ENCODE results near the gene MAD2L2.
A peak's percentile ranks its signal among the peaks of the same experiment; 100 is the strongest.

The MAD2L2 gene

DNA sequence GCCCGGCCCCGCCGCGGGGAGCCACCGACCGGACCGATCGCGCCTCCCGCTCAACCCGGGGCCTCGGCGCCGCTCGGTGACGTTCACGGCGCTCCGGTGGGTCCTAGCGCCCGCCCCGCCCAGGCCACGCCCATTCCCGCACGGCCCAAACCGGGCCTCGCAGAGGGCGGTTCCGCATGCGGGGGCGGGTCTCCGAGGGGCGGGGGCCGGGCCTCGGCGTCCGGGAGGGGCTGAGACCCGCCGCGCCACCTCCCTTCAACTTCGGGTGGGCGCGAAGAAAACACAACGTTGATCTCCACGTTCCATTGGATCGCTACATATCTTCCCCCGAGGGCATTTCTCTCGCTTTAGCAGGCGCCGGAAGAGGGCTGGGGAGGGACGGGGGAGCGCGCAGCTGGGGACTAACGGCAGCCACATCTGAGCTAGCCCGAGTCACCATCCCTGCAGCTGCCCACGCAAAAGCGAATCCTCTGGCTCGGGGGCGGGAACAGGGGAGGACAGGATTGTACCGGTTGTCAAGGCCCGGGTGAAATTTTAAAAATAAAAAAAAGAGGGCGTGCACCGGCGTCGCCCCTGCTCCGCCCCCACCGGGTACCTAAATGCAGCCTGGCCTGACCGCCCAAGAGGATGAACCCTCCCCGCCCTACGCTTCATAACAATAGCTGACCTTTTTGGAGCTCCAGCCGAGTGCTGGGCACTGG is at the start of gene MAD2L2:
MAD2L2 (minus strand) TSS at position 78 of the 701 bp plus-strand sequence. CDS start 547 bp downstream, outside the sequence.
- DNase-seq: peak; percentile 90 to 97 (median 93)

DNA sequence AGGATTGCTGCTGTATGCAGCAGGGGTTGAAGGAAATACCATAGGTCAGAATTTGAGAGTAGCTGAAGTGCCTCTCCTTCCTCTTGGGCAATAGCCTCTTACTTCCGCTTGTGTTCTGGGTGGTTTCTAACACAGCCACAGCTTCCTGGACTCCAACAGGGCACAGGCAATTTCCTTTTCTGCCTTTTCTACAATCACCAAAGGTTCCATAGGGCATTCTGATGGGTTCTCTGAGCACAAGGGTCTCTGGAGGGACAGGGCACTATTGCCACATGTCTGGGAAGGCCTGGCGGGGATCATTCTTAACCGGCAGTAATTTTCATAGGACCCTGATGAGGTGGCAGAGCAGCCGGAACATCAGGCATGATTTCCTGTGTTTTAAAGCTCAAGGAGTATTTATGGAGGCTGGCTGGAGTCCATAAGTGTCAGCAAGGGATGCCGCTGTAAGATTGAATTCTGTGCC is 49.5 kb upstream of the MAD2L2 start:
- peak; percentile 82 to 91 (median 89) for DNase-seq

DNA sequence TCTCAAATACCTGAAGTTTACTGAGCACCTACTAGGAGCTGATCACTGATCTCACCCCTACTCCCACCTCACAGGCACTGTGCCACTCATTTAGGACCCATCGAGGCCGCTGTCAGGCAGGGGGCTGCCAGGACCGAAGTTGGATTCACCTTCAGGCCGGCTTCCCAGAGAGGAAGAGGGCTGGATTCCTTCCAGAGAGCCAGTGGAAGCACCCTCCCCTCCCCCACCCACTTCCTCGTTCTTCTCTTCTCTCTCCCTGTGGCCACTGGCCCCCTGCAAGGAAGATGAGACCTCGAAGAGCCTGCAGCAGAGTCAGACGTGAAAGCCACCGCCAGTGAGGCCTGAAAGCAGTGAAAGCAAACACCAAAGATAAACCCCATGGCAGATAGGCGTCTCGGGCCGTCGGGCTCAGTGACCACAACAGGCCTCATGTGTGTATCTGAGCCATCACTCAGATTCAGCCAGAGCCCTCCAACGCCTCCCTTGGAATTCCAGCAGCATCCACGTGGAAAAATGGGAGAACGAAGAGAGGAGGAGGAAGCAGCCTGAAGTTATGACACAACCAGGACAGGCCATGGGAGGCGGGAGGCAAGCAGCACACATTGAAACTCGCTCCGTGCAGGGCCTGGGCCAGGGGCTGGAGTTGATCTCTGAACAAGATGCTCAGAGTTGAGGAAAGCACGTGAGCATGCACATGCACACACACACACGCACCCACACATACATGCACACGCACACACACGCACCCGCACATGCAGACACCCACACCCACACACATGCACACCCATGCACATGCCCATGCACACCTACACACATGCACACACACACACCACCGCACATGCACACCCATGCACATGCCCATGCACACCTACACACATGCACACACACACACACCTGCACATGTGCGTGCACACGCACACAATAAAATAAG is 48.8 kb upstream of the MAD2L2 start:
- peak in 2 of 3 donors; percentile 20 to 52 for DNase-seq

DNA sequence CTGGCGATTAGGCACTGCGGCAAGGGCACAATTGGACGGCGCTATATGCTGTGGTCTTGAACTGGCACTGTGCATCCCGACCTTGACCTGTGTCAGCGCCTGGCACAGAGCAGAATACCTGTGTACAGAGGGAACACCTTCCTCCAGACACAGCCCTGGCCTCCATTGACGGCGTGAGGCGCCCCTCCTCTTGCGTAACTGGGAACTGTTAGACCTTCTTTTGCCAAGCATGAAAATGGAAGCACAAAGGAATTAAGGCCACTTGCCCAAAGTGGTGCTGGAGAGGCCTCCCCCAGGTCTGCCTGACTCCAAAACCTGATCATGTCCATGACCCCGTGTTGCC is 48.2 kb upstream of the MAD2L2 start:
- no peak for DNase-seq

DNA sequence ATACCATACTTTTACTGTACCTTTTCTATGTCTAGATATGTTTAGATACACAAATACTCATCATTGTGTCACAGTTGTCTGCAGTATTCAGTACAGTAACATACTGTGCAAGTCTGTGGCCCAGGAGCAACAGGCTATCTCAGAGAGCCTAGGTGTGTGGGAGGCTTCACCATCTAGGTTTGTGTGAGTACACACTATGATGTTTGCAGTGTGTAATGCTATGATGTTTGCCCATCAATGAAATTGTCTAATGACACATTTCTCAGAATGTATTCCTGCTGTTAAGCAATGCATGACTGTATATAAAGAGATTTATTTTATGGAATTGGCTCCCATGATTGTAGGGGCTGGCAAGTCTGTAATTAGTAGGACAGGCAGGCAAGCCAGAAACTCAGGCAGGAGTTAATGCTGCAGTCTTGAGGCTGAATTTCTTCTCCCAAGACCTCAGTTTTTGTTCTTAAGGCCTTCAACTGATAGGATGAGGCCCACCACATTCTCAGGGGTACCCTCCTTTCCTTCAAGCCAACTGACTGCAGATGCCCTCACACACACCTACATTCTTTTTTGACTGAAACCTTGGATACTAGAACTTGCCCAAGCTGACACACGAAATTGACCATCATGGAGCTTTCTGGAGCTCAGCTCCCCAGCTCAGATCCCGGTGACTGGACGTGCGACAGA is 47.3 kb upstream of the MAD2L2 start:
- DNase-seq: no peak

DNA sequence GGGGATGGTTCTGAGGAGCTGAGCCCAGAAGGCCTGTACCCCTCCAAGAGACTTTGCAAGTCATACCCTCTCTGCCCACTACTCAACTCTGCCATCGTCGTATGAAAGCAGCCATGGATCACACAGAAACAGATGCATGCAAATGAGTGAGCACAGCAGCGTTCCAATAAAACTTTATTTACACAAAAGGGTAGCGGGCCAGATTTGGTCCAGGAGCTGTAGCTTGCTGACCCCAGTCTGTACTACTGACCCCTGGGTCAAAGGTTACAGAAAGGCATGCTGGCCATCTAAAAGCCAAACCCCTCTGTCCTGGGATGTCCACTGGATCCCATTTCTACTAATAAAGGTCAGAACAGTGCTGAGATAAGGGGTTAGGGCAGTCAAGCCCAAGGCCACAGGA is 46.2 kb upstream of the MAD2L2 start:
- no peak for DNase-seq

DNA sequence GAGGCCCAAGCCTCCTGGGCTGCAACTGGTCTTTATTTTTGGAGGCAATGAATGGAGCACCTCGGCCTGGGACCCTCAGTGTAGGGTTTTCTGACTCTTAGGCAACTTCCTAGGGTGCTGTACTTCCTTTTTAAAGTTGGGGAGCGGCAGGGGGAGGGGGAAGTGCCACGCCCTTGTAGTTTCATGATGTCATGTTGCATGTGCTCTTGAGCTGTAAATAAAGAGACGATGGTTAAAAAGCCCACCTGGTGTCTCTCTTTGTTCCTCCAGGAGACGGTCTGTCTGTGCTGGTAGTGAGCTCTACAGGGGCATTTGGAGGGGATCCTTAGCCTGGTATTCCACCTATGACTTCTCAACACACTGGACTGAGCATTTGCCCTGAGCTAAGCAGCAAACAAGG is 44.7 kb upstream of the MAD2L2 start:
- DNase-seq: peak; percentile 46 to 49 (median 46)

DNA sequence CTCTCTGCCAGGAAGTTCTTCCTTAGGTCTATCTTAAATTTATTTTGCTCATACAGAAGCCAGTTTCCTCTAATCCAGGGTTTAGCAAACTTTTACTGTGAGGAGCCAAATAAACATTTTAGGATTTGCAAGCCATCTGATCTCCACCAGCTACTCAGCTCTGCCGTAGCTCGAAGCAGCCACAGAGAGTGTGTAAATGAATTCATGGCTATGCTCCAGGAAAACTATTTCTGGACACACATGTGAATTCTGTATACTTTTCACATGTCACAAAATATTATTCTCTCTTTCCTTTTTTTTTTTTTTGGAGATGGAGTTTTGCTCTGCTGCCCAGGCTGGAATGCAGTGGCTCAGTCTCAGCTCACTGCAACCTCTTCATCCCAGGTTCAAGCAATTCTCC is 41.6 kb upstream of the MAD2L2 start:
- DNase-seq: no peak

DNA sequence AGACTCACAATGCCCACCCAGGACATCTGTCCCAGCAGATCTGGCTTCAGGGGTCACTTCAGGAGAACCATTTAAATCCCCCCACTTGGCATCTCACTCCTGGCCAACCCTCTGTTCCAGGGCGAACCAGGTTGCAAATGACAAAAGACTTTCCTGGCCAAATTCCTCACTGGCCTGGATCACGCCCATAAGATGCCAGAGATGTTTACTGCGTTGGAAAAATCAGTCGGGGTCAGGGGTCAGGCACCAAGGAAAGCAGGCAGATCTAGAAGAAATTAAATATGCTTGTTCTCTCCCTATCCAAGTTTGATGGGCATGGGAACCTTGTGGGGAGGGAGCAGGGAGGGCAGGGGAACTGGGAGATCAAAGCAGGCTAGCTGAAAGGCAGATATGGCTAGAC is 40.4 kb upstream of the MAD2L2 start:
- no peak for DNase-seq

DNA sequence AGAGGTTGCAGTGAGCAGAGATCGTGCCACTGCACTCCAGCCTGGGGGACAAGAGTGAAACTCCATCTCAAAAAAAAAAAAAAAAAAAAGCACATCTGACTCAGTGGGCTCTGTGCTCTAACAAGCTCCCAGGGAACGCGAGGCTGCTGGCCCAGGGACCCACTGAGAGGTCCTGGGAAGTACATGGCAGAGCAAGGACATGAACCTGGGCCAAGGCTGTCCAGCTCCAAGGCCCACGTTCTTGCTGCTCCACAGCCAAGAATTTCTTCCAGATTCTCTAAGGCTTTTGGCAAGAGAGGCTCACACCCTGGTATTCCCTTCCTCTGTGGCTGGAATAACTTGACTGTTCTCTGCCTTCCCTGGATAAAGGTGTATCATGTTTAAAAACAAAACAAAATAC is 39.6 kb upstream of the MAD2L2 start:
- DNase-seq: no peak

DNA sequence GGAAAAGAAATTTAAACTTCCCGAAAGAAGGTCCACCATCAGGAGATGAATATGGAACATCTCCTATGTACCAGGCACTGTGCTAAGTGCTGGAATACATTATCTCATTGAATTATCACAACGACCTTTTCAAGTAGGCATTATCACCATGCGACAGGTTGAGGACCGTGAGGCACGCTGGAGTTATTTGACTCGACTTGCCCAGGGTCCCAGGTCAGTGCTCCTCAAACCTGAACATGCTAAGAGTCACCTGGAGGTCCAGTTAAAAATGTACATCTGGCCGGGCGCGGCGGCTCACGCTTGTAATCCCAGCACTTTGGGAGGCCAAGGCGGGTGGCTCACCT is 39.1 kb upstream of the MAD2L2 start:
- DNase-seq: no peak

DNA sequence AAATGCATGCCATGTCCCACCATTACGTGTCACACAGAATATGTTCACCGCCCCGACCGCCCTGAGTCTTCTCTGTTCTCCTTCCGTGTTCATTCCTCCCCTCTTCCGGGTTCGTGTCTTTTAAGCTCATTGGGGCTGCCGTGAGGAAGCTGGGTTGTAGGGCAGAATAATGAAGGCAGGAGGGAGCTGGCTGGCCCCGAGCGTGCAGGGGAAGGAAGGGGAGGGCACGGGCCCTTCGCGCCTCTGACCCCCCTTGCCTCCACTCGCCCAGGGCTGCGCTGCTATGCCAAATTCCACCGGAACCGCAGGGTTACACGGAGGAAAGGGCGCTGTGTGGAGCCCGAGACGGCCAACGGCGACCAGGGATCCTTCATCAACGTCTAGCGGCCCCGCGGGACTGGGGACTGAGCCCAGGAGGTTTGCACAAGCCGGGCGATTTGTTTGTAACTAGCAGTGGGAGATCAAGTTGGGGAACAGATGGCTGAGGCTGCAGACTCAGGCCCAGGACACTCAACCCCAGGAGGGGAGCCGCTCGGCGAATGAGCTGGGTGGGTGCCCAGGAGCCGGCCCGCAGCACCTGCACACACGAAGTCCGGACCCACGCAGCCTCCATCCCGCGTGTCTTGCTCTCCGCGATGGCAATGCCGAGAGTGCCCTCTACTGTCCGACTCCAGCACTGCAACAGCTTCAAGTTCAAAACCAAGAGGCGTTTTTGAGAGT is 38.5 kb upstream of the MAD2L2 start:
- DNase-seq: peak; percentile 84 to 89 (median 89)

DNA sequence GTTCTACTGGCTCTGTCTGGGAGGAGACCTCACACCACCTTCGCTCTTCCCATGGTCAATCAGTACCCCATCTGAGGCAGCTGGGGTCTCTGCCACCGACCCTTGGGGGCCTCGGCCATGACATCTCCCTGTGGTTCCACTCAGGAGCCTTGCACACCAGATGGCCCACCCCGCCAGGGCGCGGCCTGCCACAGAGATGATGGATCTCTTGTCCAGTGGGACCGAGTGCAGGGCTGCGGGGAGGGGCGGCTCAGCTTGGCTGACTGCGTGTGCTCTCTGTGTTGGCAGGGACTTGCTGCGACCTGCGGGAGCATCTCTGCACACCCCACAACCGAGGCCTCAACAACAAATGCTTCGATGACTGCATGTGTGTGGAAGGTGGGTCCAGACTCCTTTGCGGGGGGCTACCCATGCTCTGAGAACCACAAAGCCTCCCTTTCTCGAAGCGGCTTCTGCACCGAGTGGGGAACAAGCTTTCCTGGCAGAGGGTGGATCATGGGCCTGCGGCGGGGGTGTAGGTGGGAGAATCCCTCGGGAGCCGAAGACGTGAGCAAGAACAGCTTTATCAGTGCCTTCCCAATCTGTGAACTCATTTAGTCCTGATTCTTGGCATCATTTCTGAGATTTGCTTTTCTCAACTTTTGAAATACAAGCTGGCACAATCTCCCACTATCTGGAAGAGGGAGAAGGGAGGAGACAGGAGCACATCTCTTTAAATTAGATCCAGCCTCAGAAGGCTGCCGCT is 34.1 kb upstream of the MAD2L2 start:
- no peak for DNase-seq

DNA sequence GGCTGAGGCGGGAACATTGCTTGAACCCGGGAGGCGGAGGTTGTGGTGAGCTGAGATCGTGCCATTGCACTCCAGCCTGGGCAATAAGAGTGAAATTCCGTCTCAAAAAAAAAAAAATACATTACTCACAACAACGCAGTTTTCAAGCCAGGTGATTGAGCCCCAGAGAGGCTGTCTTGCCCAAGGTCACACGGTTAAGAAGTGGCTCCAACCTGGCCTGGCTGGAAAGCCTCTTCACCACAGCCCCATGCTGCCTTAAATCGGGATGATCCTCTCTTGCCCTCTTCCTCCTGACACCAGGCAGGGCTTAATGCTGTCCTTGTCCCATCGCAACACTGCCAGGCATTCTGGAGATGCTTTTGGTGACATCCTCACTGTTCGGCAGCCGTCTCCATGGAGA is 32.1 kb upstream of the MAD2L2 start:
- DNase-seq: no peak

DNA sequence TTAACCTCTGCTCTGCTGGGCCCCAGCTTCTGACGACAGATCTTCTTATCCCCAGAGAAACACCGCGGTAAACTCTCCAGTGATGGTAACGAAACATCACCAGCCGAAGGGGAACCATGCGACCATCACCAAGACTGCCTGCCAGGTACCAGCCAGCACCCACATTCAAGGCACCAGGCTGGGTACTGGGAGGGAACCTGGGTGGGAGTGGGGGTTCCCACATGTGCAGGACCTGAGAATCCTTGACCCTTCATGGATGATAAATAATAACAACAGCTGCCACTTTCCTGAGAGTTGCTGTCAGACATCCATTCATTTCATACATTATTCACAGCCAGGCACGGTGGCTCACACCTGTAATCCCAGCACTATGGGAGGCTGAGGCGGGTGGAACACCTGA is 31.3 kb upstream of the MAD2L2 start:
- DNase-seq: no peak

DNA sequence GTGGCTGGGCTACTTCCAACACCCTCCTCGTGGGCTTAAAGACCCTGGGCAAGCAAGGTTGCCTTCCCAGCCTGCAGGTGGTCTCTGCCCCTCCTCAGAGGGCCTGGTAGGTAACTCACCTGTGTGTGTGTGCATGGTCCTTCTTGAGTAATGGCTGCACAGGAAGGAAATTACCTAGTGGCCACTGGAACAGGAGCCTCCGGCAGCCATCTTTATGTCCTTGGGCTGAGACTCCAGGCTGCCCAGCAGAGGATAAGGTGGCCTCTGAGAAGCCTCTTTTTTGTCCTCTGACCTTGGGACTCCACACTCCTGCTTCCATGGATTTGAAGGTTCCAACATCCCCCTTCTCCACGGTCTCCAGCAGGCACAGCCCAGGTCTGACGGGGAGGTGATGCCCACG is 30.5 kb upstream of the MAD2L2 start:
- DNase-seq: no peak

DNA sequence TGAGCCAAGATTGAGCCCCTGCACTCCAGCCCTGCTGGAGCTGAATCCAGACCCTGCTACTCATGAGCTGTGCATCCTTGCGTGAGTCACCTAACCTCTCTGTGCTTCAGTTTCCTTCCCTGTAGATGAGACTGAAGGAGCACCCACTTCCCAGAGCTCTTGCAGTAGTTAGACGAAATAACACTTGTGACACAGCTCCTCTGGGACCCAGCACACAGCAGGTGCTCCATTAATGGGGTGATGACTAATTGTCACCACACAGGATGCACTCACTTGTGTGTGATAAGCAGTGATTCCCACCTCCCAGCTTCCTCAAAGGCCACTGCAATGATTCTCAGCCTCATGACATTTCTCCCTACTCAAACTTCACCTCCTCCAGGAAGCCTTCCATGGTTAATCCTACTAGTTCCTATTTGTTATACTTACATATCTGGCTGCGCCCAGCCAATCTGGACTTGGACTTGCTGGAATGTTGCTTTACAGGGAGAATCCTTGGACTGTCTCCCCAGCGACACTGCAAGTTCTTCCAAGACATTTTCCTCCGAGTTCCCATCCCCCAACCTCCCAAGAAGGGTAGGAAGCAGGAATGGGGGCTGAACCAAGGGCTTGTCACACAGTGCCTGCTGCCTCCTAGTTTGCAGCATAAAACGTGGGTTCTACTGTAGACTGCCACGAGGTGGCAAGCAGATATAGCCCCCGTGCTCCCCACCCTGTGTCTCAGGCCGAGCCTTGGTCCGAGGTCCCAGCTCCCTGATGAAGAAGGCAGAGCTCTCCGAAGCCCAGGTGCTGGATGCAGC is 27.8 kb upstream of the MAD2L2 start:
- DNase-seq: peak; percentile 71 to 77 (median 75)

DNA sequence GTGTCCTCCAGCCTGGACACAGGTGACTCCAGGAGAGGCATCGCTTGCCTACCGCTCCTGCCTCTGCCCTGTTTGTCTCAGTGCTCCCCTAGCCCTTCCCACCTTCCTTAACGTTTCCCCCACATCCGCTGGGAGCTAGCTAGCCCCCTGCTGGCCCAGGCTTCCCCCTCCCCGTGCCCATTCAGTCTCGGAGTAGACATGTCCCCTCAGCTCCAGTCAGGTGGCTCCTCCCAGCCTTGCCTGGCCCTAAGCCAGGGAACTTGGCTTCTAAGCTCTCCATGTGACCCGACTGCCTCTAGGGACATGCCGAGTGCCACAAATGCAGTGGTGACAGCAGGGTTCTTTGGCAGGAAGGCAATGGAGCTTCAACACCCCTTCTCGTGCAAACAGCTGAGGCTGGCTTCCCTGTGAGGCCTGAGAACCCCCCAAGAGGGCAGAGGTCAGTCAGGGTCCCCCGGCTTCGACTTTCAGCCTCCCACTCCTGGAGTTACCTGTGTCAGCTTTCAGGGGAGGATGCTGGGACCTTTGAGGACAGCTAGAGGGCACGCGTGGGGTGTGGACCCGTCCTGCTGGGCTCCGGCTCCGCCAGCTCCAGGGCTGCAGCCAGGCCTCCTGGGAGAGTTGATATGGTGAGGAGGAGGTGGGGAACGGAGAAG is 26.8 kb upstream of the MAD2L2 start:
- peak in 1 of 3 donors; percentile 36 for DNase-seq

DNA sequence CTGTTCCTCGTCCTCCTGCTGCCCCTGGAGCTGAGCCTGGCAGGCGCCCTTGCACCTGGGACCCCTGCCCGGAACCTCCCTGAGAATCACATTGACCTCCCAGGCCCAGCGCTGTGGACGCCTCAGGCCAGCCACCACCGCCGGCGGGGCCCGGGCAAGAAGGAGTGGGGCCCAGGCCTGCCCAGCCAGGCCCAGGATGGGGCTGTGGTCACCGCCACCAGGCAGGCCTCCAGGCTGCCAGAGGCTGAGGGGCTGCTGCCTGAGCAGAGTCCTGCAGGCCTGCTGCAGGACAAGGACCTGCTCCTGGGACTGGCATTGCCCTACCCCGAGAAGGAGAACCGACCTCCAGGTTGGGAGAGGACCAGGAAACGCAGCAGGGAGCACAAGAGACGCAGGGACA is 25.3 kb upstream of the MAD2L2 start:
- DNase-seq: no peak

DNA sequence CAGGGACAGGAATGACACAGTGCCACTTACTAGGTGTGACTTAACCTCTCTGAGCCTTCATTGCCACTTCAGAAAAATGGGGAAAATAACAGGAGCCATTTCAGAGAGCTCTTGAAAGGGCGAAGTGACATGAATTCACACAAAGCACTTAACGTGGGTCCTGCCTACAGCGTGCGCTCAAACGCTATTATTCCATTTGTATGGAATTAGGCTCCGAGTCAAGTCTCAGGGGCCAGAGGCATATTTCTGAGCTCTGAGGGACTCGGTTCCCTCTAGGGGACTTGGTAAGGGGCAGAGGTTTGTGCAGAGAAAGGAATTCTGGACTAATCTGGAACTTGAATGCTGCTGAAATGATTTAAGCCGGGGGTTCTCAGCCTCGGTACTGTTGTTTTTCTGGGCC is 24.6 kb upstream of the MAD2L2 start:
- DNase-seq: no peak
